Measurements from ENCODE around the gene GOLGA7B. TPM values are rescaled to one million over a fixed set of nuclear protein-coding genes. Genes with fewer than 3 reads are reported as not detected.

Gene GOLGA7B
- total and polyA plus RNA-seq, 2 donors (not counting 3 experiments of a cell fraction or from before 2014, with no cell fraction given) = 0.03 TPM; not detected in 1

DNA sequence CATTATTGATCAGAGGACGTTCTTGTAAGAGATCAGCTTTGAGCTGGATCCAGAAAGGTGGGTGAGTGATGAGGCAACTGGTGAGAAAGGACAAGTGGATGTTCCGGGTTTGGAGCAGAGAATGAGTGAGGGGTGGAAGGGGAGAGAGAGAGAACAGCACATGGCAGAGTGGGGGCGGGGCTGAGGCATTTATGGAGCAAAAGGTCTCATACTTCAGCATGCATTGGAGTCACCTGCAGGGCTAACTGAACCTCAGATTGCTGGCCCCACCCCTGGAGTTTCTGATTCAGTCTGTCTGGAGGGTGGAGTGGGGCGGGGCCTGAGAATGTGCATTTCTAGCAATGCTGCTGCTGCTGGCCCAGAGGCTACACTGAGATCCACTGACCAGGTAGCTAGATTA, 71.2 kb downstream of the GOLGA7B start:
- Histone ChIP-seq H3K9me3 (replicated peaks; ENCODE audit: control insufficient read depth, insufficient read depth, low read length) (no peaks in the 10 kb centered on the region), H3K4me3 (replicated peaks in 1 of 3; ENCODE audit: insufficient read depth in 1 of 3, low read depth in 1 of 3, low read length in 3 of 3) (no peak overlapping the region), H4K20me1 (replicated peaks; ENCODE audit: control insufficient read depth, extremely low read depth, insufficient read depth, low read length) (no peaks in the 10 kb centered on the region), H3K27ac (ENCODE audit: insufficient read depth, low read depth, low read length) (no peak overlapping the region), H3K4me2 (ENCODE audit: insufficient read depth, low read length) (no peak overlapping the region), H3K36me3 (ENCODE audit: control insufficient read depth in 2 of 2, extremely low read depth in 1 of 2, insufficient read depth in 2 of 2, low read length in 2 of 2) (no peaks in the 10 kb centered on the region), H3K4me1 (ENCODE audit: control insufficient read depth, extremely low read depth, insufficient read depth, low read length) (no peaks in the 10 kb centered on the region), H3K27me3 (ENCODE audit: control insufficient read depth in 2 of 2, insufficient read depth in 2 of 2, low read length in 2 of 2) (no peaks in the 10 kb centered on the region), H2AFZ (ENCODE audit: low read depth, low read length) (no peak overlapping the region), H3K79me2 (ENCODE audit: control insufficient read depth, insufficient read depth, low read length) (no peaks in the 10 kb centered on the region), H3K9ac (replicated peaks; ENCODE audit: extremely low read depth, insufficient read depth, low read length) (no peak overlapping the region), H3K9me1 (replicated peaks; ENCODE audit: control insufficient read depth, extremely low read depth, insufficient read depth, low read length) (no peaks in the 10 kb centered on the region)
- dilution Hi-C loops (cut with MboI; ENCODE audit: extremely low pct_ligation_motif_present, low sequenced_read_pairs) = no loop called here
- TF ChIP-seq MYC (IDR thresholded peaks at IDR 0.05; ENCODE audit: low read depth, low read length) (no peak), EZH2 (IDR thresholded peaks at IDR 0.05; ENCODE audit: borderline replicate concordance, low read depth, low read length, severe bottlenecking) (no peak), GATA2 (IDR thresholded peaks at IDR 0.05; ENCODE audit: insufficient read depth, insufficient read length, low read depth, low read length) (no peak), FOS (IDR thresholded peaks at IDR 0.05; ENCODE audit: borderline replicate concordance, insufficient read depth, low read length) (no peak), JUN (IDR thresholded peaks at IDR 0.05; ENCODE audit: borderline replicate concordance, insufficient read depth, insufficient read length, low read depth) (no peak), POLR2A (IDR thresholded peaks at IDR 0.05; ENCODE audit: low read depth, low read length) (no peak), POLR2AphosphoS5 (IDR thresholded peaks at IDR 0.05; ENCODE audit: insufficient read depth, low read depth, low read length) (no peak)
- TF ChIP-seq, protein P1, sequence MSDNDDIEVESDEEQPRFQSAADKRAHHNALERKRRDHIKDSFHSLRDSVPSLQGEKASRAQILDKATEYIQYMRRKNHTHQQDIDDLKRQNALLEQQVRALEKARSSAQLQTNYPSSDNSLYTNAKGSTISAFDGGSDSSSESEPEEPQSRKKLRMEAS (IDR thresholded peaks at IDR 0.05; ENCODE audit: insufficient read depth, insufficient read length) = no peak
- TF ChIP-seq, protein P2, sequence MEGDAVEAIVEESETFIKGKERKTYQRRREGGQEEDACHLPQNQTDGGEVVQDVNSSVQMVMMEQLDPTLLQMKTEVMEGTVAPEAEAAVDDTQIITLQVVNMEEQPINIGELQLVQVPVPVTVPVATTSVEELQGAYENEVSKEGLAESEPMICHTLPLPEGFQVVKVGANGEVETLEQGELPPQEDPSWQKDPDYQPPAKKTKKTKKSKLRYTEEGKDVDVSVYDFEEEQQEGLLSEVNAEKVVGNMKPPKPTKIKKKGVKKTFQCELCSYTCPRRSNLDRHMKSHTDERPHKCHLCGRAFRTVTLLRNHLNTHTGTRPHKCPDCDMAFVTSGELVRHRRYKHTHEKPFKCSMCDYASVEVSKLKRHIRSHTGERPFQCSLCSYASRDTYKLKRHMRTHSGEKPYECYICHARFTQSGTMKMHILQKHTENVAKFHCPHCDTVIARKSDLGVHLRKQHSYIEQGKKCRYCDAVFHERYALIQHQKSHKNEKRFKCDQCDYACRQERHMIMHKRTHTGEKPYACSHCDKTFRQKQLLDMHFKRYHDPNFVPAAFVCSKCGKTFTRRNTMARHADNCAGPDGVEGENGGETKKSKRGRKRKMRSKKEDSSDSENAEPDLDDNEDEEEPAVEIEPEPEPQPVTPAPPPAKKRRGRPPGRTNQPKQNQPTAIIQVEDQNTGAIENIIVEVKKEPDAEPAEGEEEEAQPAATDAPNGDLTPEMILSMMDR (IDR thresholded peaks at IDR 0.05; ENCODE audit: extremely low read depth in 1 of 2, insufficient read depth in 1 of 2, low read depth in 1 of 2, low read length in 2 of 2) = no peak
- intact Hi-C loops (cut with micrococcal nuclease) = no loop called here
- BruUV-seq (replicated peaks) = no TSS peak
- FAIRE-seq (no peak), DNase-seq (ENCODE audit: low read depth, low spot score) (no peak)
- ChIA-PET POLR2A (no interaction called here), CTCF (interaction anchor here (10.9 kb wide), 1 partner anchor 123 kb away, joined by 540 read pairs; no protein-coding TSS in a partner anchor)

Other genes with a start within 250 kb of the GOLGA7B start
- gene MORN4, start 216.3 kb upstream of the GOLGA7B start, total RNA-seq = 8.4 and 12.2 TPM in 2 replicates
- gene MORN4, start 216.3 kb upstream of the GOLGA7B start, polyA plus RNA-seq = 11.8 and 13.9 TPM in 2 replicates
- 19.7 and 20.4 TPM in 2 replicates for gene PI4K2A, start 209.2 kb upstream of the GOLGA7B start, total RNA-seq
- gene PI4K2A, start 209.2 kb upstream of the GOLGA7B start, polyA plus RNA-seq = 23.8 and 24.6 TPM in 2 replicates
- gene AVPI1, start 162.6 kb upstream of the GOLGA7B start, total RNA-seq = 2.4 and 3.0 TPM in 2 replicates
- 3.7 and 5.9 TPM in 2 replicates for gene AVPI1, start 162.6 kb upstream of the GOLGA7B start, polyA plus RNA-seq
- gene MARVELD1, start 136.1 kb upstream of the GOLGA7B start, total RNA-seq = 69.5 and 78.3 TPM in 2 replicates
- gene MARVELD1, start 136.1 kb upstream of the GOLGA7B start, polyA plus RNA-seq = 67.3 and 72.5 TPM in 2 replicates
- gene ZFYVE27, start 112.7 kb upstream of the GOLGA7B start, total RNA-seq = 23.7 and 24.2 TPM in 2 replicates
- gene ZFYVE27, start 112.7 kb upstream of the GOLGA7B start, polyA plus RNA-seq = 16.3 and 17.4 TPM in 2 replicates
- not detected in 2 replicates for gene SFRP5, start 77.8 kb upstream of the GOLGA7B start, total RNA-seq
- gene SFRP5, start 77.8 kb upstream of the GOLGA7B start, polyA plus RNA-seq = not detected in 2 replicates
- gene CRTAC1, start 180.8 kb downstream of the GOLGA7B start, total RNA-seq = 0.72 and 3.0 TPM in 2 replicates
- gene CRTAC1, start 180.8 kb downstream of the GOLGA7B start, polyA plus RNA-seq = 0.92 and 1.4 TPM in 2 replicates